MM.1S (cell line): ENCODE data around the gene RAB37.

ENCODE experiments used
- DNase-seq: peaks from one replicate; pipeline ENCODE4 v3.0.0-alpha.2; 2015
- H2AFZ ChIP-seq: fragments of 300-600 bp; sonication (generic); 2 replicates; pipeline ENCODE4 v1.6.0; 2016; ENCODE audit warnings: antibody characterized with exemption, low read length
- H3F3A ChIP-seq: fragments of 300-600 bp; sonication (generic); 2 replicates; pipeline ENCODE4 v1.6.1; 2016; ENCODE audit warnings: mild to moderate bottlenecking, antibody characterized with exemption, low read length, moderate library complexity, mixed read lengths; ENCODE audit not compliant: insufficient read depth
- H3K27ac ChIP-seq: fragments of 300-600 bp; sonication (generic); 2 replicates; pipeline ENCODE4 v1.5.1; 2016; ENCODE audit warnings: mild to moderate bottlenecking, low read length
- H3K27me3 ChIP-seq: fragments of 300-600 bp; sonication (generic); replicated peaks from 2 replicates; pipeline ENCODE4 v1.6.0; 2016; ENCODE audit warnings: low read length; ENCODE audit not compliant: insufficient read depth
- H3K36me3 ChIP-seq: fragments of 300-600 bp; sonication (generic); replicated peaks from 2 replicates; pipeline ENCODE4 v1.6.1; 2016; ENCODE audit warnings: mild to moderate bottlenecking, low read length, mixed read lengths; ENCODE audit not compliant: insufficient read depth
- H3K4me1 ChIP-seq: fragments of 300-600 bp; sonication (generic); 2 replicates; pipeline ENCODE4 v1.6.1; 2016; ENCODE audit warnings: low read length, mixed read lengths
- H3K4me2 ChIP-seq: fragments of 300-600 bp; sonication (generic); 2 replicates; pipeline ENCODE4 v1.6.0; 2016; ENCODE audit warnings: low read depth, low read length
- H3K4me3 ChIP-seq: fragments of 300-600 bp; sonication (generic); 2 replicates; pipeline ENCODE4 v1.5.1; 2016; ENCODE audit warnings: low read length, mixed read lengths
- H3K79me2 ChIP-seq: fragments of 300-600 bp; sonication (generic); 2 replicates; pipeline ENCODE4 v1.6.1; 2016; ENCODE audit warnings: mixed run types, low read length, mixed read lengths
- H3K9ac ChIP-seq: fragments of 300-600 bp; sonication (generic); 2 replicates; pipeline ENCODE4 v1.6.1; 2016; ENCODE audit warnings: low read length, mixed read lengths
- H3K9me2 ChIP-seq: fragments of 300-600 bp; sonication (generic); replicated peaks from 2 replicates; pipeline ENCODE4 v1.6.1; 2016; ENCODE audit warnings: mild to moderate bottlenecking, low read length, mixed read lengths; ENCODE audit not compliant: insufficient read depth
- H3K9me3 ChIP-seq: fragments of 300-600 bp; sonication (generic); replicated peaks from 2 replicates; pipeline ENCODE4 v1.6.1; 2016; ENCODE audit warnings: mild to moderate bottlenecking, low read length, mixed read lengths; ENCODE audit not compliant: insufficient read depth
- H4K20me1 ChIP-seq: fragments of 300-600 bp; sonication (generic); 2 replicates; pipeline ENCODE4 v1.6.1; 2016; ENCODE audit warnings: mild to moderate bottlenecking, low read length, moderate library complexity, mixed read lengths; ENCODE audit not compliant: insufficient read depth
- EZH2 ChIP-seq: fragments of 300-600 bp; sonication (generic); optimal IDR thresholded peaks from 2 replicates; pipeline ENCODE3; 2017; ENCODE audit warnings: low read depth, mild to moderate bottlenecking, antibody characterized with exemption, low read length, mixed read lengths
- EZH2phosphoT487 ChIP-seq: fragments of 300-600 bp; sonication (generic); IDR thresholded peaks from 2 replicates; pipeline ENCODE4 v1.6.1; 2018; ENCODE audit warnings: antibody characterized with exemption, low read length
- TF ChIP-seq, protein P1 (sequence below): fragments of 300-600 bp; sonication (generic); IDR thresholded peaks from 2 replicates; pipeline ENCODE4 v1.5.1; 2016; ENCODE audit warnings: antibody characterized with exemption, low read length, mixed read lengths

The RAB37 gene

DNA sequence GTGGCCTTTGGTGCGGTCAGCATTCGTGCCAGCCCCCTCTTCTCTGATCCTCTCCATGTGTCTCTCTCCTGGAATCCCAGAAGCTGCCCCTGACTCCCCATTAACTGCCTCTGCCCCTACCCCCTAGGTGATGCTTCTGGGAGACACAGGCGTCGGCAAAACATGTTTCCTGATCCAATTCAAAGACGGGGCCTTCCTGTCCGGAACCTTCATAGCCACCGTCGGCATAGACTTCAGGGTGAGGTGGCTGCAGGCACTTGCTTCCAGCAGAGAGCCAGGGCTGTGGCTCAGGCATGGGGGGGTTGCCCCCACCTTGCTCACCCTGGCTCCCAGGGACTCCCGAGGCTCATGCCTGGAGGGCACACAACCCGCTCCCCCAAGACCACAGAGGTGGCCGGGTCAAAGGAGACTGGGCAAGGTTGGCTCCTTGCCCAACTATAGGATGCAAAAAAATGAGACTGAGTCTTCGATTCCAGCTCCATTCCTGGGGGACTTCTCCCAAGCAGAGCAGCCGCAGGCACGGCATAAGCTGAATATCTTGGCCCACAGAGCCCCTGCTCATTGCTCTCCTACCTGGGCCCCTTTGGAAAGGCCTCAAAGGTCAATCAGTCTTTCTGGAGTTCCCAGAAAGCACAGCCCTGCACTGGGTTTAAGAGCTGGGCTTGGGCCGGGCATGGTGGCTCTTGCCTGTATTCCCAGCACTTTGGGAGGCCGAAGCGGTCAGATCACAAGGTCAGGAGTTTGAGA, 3.8 kb downstream of the RAB37 start:
- Histone ChIP-seq H3K4me3 (no peak overlapping the region), H3K79me2 (peaks cover 27% of the 10 kb centered on the region), H4K20me1 (no peaks in the 10 kb centered on the region), H2AFZ (no peak overlapping the region), H3K4me2 (no peak overlapping the region), H3K27me3 (no peaks in the 10 kb centered on the region; the same call in 1 of the 2 replicates), H3K9ac (no peak overlapping the region), H3K9me2 (no peaks in the 10 kb centered on the region), H3K9me3 (no peaks in the 10 kb centered on the region), H3K36me3 (no peaks in the 10 kb centered on the region), H3K4me1 (peaks cover 58% of the 10 kb centered on the region), H3F3A (peaks cover 29% of the 10 kb centered on the region), H3K27ac (peak overlapping the region; percentile 90; the same call in 1 of the 2 replicates)
- no peak for DNase-seq
- TF ChIP-seq EZH2 (no peak), EZH2phosphoT487 (no peak)
- TF ChIP-seq, protein P1, sequence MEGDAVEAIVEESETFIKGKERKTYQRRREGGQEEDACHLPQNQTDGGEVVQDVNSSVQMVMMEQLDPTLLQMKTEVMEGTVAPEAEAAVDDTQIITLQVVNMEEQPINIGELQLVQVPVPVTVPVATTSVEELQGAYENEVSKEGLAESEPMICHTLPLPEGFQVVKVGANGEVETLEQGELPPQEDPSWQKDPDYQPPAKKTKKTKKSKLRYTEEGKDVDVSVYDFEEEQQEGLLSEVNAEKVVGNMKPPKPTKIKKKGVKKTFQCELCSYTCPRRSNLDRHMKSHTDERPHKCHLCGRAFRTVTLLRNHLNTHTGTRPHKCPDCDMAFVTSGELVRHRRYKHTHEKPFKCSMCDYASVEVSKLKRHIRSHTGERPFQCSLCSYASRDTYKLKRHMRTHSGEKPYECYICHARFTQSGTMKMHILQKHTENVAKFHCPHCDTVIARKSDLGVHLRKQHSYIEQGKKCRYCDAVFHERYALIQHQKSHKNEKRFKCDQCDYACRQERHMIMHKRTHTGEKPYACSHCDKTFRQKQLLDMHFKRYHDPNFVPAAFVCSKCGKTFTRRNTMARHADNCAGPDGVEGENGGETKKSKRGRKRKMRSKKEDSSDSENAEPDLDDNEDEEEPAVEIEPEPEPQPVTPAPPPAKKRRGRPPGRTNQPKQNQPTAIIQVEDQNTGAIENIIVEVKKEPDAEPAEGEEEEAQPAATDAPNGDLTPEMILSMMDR, result no peak

DNA sequence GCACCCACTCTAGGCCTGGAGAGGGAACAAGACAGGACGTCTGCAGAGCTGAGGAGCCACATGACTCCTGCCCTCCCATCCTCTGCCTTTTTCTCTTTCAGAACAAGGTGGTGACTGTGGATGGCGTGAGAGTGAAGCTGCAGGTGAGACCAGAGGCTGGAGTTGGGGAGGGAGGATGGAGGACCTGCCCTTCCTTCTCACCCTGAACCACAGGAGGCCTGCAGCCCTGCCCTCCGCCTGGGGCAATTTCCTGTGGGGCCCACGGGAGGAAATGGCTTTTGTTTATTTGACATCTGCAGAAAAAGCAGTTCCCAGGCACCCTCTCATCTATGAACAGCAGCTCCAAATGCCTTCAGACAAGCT, 5.1 kb downstream of the RAB37 start:
- peak overlapping the region; percentile 47 for H3K9ac ChIP-seq
- H3K27me3 ChIP-seq, result no peaks in the 10 kb centered on the region
- H3K9me3 ChIP-seq, result no peaks in the 10 kb centered on the region
- H3F3A ChIP-seq, result peaks cover 31% of the 10 kb centered on the region
- H3K4me3 ChIP-seq, result 0 out of 2 replicates have a peak overlapping the region, but pooled peaks have one; percentile 12
- H3K4me1 ChIP-seq, result peaks cover 59% of the 10 kb centered on the region
- peak; percentile 93 for DNase-seq
- peak overlapping the region; percentile 50; the same call in 1 of the 2 replicates for H3K4me2 ChIP-seq
- peaks cover 29% of the 10 kb centered on the region for H3K79me2 ChIP-seq
- H3K9me2 ChIP-seq, result no peaks in the 10 kb centered on the region
- TF ChIP-seq, protein P1, result no peak
- TF ChIP-seq EZH2 (no peak), EZH2phosphoT487 (no peak)
- no peaks in the 10 kb centered on the region for H3K36me3 ChIP-seq
- H4K20me1 ChIP-seq, result no peaks in the 10 kb centered on the region
- peak overlapping the region; percentile 36 for H2AFZ ChIP-seq
- H3K27ac ChIP-seq, result peak overlapping the region; percentile 90

DNA sequence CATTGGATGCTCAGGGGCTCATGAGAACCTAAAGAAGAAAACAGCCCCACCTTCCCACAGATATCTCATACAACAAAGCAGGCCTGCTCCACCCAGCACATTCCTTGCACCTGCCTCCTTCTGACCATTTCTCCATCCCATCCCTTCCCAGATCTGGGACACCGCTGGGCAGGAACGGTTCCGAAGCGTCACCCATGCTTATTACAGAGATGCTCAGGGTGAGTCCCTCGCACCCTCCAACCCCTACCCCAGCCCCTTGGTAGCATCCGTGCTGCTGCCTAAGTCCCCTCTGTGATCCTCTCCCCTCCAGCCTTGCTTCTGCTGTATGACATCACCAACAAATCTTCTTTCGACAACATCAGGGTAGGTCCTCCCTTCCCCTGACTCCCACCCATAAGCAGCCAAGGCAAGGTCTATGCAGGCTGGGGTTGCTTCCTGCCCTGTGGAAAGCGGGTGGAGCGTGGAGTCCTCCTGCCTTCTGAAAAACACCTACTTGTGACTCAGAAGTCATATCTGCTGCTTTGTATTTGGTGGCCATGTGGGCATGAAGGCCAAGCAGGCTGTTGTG, 6.0 kb downstream of the RAB37 start:
- H3K27me3 ChIP-seq, result no peaks in the 10 kb centered on the region
- no peaks in the 10 kb centered on the region for H3K9me2 ChIP-seq
- no peak overlapping the region for H2AFZ ChIP-seq
- no peak overlapping the region for H3K4me3 ChIP-seq
- TF ChIP-seq EZH2phosphoT487, result no peak
- TF ChIP-seq, protein P1, result no peak
- no peak for TF ChIP-seq EZH2
- H3K9ac ChIP-seq, result no peak overlapping the region
- no peaks in the 10 kb centered on the region for H3K36me3 ChIP-seq
- no peak for DNase-seq
- no peaks in the 10 kb centered on the region for H4K20me1 ChIP-seq
- H3K4me2 ChIP-seq, result peak overlapping the region; percentile 27; the same call in 1 of the 2 replicates
- H3K4me1 ChIP-seq, result peaks cover 59% of the 10 kb centered on the region
- H3K9me3 ChIP-seq, result no peaks in the 10 kb centered on the region
- H3F3A ChIP-seq, result peaks cover 39% of the 10 kb centered on the region
- H3K79me2 ChIP-seq, result peaks cover 38% of the 10 kb centered on the region
- peak overlapping the region; percentile 90; the same call in 1 of the 2 replicates for H3K27ac ChIP-seq
